ENCODE data around the gene MCF2L.

DNA sequence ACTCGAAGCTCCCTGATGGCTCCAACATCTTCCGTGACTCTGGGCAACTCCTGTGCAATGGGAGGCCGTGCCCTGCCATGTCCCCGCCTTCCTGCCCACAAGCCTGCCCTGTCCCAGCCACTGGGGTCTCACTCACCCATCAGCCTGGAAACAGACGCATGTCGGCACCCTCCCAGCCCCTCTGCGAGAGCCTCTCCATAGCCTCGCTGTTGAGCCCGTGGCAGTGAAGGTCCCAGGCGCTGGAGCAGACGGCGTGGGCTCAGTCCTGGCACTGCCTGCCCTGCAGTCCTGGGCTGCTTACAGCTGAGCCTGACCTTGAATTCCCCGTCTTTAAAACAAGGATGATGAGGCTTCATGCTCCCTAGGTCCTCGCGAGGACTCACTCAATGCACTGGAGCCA, 37.0 kb downstream of the MCF2L start:
- TF ChIP-seq, protein P1, sequence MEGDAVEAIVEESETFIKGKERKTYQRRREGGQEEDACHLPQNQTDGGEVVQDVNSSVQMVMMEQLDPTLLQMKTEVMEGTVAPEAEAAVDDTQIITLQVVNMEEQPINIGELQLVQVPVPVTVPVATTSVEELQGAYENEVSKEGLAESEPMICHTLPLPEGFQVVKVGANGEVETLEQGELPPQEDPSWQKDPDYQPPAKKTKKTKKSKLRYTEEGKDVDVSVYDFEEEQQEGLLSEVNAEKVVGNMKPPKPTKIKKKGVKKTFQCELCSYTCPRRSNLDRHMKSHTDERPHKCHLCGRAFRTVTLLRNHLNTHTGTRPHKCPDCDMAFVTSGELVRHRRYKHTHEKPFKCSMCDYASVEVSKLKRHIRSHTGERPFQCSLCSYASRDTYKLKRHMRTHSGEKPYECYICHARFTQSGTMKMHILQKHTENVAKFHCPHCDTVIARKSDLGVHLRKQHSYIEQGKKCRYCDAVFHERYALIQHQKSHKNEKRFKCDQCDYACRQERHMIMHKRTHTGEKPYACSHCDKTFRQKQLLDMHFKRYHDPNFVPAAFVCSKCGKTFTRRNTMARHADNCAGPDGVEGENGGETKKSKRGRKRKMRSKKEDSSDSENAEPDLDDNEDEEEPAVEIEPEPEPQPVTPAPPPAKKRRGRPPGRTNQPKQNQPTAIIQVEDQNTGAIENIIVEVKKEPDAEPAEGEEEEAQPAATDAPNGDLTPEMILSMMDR (IDR thresholded peaks at IDR 0.05), result no peak
- no peak for TF ChIP-seq POLR2A (IDR thresholded peaks at IDR 0.05)
